Iris pigment epithelial cell (primary cell): Measurements from ENCODE around the gene GASK1A.

ENCODE experiments used
- DNase-seq: peaks from one replicate; pipeline ENCODE4 v3.0.0-alpha.2; 2011; ENCODE audit warnings: low read depth

GASK1A gene

DNA sequence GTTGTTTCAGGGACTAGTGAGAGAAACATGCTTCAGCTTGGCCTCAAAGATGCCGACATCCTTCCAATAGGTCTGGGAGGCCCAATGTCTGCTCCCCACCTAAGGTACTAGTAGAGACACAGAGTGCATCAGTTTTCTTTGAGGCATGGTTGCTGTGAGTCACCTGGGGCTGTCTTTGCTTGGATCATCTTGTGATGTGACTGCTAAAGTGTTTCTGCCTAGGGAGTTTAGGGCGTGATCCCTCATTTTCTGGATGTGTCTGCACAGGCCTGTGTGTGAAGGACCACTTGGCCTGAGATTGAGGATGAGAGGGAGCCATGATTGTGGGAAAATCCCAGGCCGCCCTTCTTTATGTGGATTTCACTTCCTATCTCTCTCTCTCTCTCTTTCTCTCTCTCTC lies 4.8 kb downstream of the GASK1A start:
- no peak for DNase-seq

- no peak for DNase-seq
Observed at GRCh38 chr3:42984701-42985100, 5.6 kb downstream of the GASK1A start.

GRCh38 chr3:42988097-42988496 lies 9.0 kb downstream of the GASK1A start:
- no peak for DNase-seq

DNA sequence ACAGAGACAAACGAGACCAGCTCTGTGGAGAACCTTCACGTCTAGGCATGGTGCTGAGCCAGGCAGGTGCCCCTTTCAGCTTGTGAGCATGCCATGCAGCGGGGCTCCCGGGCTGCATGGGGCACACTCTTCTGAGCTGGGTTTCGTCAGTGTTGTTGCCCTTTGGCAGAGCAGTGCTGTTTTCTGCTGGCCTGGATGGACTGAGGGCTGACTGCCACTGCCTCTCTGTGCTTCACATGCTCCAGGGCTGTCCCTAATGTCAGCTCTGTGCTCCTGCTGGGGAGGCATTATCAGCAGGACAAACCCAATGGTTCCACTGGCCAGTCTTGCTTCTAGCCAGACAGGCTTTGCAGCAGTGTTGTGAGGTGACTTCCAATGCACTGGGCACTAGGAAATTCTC lies 9.5 kb downstream of the GASK1A start:
- DNase-seq: no peak

DNA sequence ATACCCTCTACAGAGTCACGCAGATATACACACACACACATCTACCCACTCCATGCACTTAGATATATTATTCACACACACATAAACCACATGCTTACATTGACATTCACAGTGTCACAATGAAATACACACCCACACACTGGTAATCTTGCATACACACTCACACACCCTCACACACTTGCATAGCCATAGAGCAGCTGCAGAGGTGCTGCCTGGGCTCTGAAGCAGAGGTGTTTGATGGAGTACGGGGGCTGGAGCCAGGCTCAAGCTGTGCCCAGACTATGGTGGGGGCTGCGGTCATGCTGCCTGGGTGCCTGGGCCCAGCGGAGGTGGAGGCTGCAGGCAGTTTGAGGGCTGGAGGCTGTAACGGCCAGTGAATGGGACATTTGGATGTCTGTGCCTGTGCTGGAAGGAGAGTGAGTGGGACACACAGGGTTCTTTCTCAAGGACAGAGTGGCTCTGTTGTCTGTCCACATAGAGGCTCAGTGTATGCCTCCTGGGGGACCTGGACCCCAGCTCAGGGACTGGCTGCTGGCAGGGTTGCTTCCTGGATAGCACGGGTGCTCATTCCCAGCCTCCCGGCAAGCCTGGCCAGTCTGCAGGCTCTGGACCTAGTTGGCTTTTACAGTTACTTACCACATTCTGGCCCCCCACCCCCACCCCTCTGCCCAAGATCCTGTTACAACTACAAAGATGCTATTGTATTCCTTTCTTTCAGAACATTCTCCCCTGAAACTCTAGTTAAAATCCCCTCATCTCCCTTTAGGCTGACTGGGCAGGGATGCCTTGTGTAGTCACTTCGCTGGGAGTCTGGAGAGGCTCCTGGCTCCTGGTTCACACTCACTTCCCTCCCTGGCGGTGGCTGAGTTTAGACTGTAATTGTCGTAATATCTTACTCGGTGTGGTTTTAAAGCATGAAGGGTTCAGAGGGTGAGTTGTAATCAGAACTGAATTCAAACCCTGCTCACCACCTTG lies 12.5 kb downstream of the GASK1A start:
- DNase-seq: no peak

DNA sequence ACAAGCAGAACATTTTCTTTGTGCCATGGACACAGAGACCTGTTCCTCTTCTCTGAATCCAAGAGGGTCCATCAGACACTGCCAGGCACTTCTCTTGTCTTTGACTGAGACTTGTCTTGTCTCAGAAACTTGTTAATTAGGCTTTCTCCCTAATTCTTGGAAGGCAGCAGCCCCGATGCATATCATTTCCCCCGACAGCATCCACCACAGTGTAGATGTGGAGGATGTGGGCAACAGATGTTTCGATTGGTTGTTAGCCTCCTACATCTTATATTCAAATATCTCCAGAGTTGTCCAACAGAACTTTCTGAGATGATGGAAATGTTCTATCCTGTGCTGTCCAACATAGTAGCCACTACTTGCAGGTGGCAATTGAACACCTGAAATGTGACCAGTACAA lies 15.5 kb downstream of the GASK1A start:
- no peak for DNase-seq

DNA sequence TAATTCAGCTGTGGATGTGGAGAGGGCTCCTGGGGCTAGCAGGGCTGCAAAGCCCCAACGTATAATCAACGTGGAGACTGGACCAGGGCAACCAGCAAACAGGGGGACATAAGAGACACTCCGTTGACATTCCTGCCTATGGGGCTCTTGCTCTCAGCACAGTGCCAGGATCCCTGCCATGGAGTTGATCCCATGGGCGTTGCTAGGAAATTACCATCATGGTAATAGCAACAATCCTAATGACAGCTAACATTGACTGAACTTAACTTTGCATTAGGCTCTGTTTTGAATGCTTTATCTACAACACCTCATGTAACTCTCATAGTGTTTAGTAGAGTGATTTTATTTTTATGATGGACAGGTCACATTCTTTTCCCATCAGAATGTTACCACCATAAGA lies 16.9 kb downstream of the GASK1A start:
- DNase-seq: no peak

DNA sequence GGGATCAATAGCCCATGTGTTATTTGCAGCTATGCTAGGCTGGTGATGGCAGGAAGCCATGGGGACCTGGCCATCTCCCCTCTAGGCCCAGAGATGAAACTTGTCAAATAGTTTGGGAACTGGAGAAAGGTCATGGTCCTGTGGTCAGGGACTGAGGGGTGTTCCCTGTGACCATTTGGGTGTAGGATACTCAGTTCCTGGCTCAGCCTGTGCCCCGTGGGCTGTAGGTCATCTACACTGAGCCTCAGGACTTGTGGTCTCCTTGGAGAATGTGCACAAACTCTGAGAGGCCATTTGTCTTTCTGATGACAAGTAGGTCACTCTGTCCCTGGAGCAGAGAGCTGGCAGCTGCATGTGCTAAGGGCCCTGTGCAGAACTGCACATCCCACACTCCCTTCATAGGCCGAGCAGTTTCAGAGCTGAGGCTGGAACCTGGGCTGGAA lies 17.5 kb downstream of the GASK1A start:
- no peak for DNase-seq

- no peak for DNase-seq
Observed at GRCh38 chr3:42999212-42999611, 20.1 kb downstream of the GASK1A start.

- DNase-seq: no peak
Observed at GRCh38 chr3:42999632-43000031, 20.5 kb downstream of the GASK1A start.

GRCh38 chr3:43000387-43000786 lies 21.3 kb downstream of the GASK1A start:
- no peak for DNase-seq

GRCh38 chr3:43001094-43001553 lies 22.0 kb downstream of the GASK1A start:
- DNase-seq: peak; percentile 95

DNA sequence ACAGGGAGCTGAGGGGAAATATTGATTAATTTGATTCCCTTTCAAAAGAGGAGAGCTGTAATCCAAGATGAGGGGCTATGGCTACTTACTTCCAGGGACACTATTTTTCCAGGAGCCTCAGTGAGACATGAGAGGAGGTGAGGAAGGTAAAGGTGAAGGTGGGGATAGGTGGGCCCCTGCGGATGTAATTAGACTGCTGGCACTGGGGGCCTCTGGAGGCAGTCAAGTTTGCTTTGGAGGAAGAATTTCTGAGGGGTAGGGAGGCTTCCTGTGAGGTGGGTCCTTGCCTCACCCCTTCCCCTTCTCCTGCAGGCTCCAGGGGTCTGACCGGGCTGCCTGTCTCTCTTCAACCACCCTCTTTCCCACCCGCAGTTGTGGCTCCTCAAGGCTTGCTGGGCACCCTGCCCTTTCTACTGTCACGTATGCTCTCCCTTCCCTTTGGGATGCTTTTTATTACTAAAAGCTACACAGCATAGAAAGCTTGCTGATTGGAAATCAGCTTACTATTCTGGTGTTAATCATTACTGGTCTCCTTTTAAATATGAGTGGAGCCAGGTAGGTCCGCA lies 22.5 kb downstream of the GASK1A start:
- no peak for DNase-seq

DNA sequence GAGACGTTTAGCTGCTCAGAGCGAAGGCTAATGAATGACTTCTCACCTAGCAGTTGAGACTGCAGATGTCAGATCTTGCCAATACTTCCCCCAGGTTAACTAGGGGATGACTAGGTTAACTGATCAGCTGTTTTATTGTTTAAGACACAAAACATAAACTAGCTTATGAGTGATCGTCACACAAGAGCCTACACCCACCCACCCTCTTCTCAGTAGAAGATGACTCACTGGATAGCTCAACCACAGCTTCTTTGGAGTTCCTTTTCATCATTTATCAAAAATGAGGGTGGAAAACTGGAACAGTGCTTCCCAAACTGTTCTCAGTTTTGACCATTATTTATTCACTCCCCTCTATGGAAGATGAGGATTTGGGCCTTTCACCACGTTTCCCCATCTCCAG lies 25.2 kb downstream of the GASK1A start:
- peak; percentile 67 for DNase-seq

DNA sequence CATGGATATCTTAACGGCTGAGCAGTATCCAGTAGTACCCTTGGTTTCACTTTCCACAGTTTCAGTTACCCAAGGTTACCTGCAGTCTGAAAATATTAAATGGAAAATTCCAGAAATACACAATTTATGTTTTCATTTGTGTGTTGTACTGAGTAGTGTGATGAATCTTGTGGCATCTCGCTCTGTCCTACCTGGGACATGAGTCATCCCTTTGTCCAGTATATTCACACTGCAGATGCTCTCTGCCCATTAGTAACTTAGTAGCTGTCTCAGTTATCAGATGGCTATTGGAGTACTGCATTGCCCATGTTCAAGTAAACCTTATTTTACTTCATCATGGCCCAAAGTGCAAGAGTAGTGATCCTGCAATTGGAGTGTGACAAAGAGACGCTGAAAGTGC lies 26.1 kb downstream of the GASK1A start:
- DNase-seq: no peak

GRCh38 chr3:43005981-43006380 lies 26.9 kb downstream of the GASK1A start:
- no peak for DNase-seq

GRCh38 chr3:43006825-43007224 lies 27.7 kb downstream of the GASK1A start:
- no peak for DNase-seq

DNA sequence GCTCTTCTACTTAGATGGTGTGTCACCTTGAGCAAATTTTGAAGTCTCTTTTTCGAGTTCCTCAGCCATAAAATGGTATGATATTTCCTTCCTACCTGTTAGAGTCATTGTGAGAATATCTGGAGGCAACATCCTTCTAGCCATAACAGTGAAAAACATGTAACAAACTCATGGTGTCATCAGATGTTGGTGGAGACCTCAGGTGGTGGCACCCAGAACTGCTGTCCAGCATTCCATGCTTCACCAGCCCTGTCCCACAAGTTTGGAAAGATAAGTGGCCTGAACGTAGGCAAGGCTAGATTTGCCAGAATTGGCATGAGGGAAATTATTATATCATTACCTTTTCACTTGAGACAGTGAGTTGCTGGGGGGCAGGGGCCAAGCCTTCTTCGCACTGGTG lies 30.4 kb downstream of the GASK1A start:
- no peak for DNase-seq

DNA sequence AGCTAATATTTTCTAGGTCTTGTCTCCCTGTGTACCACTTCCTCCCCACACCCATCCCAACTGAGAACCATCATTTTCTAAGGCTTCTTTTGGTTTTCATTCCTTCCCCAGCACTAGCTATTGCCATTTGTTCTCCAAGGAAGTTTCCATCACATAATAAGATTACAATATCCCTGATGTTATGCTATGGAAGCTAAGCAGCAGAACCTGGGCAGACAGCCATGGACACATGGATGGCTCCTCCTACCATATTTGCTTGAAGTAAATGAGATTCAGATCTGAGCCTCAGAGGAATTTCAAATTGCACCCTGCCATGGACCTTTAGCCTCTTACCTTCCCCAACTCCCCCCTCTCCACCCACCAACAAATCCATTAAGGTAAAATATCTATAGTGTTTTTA lies 31.5 kb downstream of the GASK1A start:
- DNase-seq: peak; percentile 11

- no peak for DNase-seq
Observed at GRCh38 chr3:43011638-43012037, 32.5 kb downstream of the GASK1A start.

DNA sequence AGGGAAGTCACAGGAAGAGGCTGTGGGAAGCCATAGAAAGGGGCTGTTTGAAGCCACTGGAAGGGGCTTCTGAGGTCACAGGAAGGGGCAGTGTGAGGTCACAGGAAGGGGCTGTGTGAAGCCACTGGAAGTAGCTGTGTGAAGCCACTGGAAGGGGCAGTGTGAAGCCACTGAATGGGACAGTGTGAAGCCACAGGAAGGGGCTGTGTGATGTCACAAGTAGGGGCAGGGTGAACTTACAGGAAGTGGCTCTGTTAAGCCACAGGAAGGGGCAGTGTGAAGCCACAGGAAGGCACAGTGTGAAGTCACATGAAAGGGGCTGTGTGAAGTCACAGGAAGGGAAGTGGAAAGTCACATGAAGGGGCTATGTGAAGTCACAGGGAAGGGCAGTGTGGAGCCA lies 33.1 kb downstream of the GASK1A start:
- no peak for DNase-seq

DNA sequence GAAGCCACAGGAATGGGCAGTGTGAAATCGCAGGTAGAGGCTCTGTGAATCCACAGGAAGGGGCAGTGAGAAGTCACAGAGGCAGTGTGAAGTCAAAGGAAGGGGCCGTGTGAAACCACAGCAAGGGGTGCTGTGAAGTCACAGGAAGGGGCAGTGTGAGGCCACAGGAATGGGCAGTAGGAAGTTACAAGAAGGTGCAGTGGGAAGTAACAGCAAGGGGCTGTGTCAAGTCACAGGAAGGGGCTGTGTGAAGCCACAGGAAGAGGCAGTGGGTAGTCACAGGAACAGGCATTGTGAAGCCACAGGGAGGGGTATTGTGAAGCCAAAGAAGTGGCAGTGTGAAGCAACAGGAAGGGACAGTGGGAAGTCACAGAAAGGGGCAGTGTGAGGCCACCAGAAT lies 34.1 kb downstream of the GASK1A start:
- DNase-seq: no peak

DNA sequence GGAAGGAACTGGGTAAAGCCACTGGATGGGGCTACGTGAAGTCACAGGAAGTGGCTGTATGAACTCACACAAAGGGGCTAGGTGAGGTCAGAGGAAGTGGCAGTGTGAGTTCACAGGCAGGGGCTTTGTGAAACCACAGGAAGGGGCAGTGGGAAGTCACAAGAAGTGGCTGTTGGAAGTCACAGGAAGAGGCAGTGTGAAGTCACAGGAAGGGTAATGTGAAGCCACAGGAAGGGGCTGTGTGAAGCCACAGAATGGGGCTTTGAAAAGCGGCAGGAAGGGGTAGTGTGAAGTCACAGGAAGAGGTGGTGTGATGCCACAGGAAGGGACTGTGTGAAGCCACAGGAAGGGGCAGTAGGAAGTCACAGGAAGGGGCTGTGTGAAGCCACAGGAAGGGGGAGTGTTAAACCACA lies 34.6 kb downstream of the GASK1A start:
- no peak for DNase-seq
